GM19328 (cell line): Measurements from ENCODE around the gene SBF2.
"Not testable (repeated sequence)": the region's sequence is repeated elsewhere in the genome, so short reads cannot be mapped to it uniquely, and the experiment has no call there.

Experiments
- ATAC-seq: cut with Tn5 transposase; IDR thresholded peaks from one replicate; pipeline ENCODE4 v1.9.1; 2021; ENCODE audit warnings: mild to moderate bottlenecking, moderate library complexity; ENCODE audit not compliant: unreplicated experiment

SBF2 gene

GRCh38 chr11:10272132-10272531 is 21.9 kb downstream of the SBF2 start:
- ATAC-seq = no peak

GRCh38 chr11:10268746-10269488 is 25.1 kb downstream of the SBF2 start:
- no peak for ATAC-seq

GRCh38 chr11:10267821-10268220 is 26.2 kb downstream of the SBF2 start:
- no peak for ATAC-seq

- ATAC-seq = no peak
Observed at GRCh38 chr11:10265936-10266335, 28.1 kb downstream of the SBF2 start.

GRCh38 chr11:10264716-10265115 is 29.3 kb downstream of the SBF2 start:
- ATAC-seq = not testable (repeated sequence)

GRCh38 chr11:10263929-10264328 is 30.1 kb downstream of the SBF2 start:
- no peak for ATAC-seq

- ATAC-seq = no peak
Observed at GRCh38 chr11:10261821-10262220, 32.2 kb downstream of the SBF2 start.

- no peak for ATAC-seq
Observed at GRCh38 chr11:10257478-10257877, 36.5 kb downstream of the SBF2 start.

GRCh38 chr11:10255388-10256125 is 38.5 kb downstream of the SBF2 start:
- ATAC-seq = no peak

GRCh38 chr11:10249448-10250131 is 44.4 kb downstream of the SBF2 start:
- not testable (repeated sequence) for ATAC-seq

- ATAC-seq = no peak
Observed at GRCh38 chr11:10247011-10247410, 47.0 kb downstream of the SBF2 start.

- no peak for ATAC-seq
Observed at GRCh38 chr11:10243896-10244575, 50.0 kb downstream of the SBF2 start.

- ATAC-seq = no peak
Observed at GRCh38 chr11:10236840-10237239, 57.2 kb downstream of the SBF2 start.

GRCh38 chr11:10233581-10233980 is 60.4 kb downstream of the SBF2 start:
- ATAC-seq = no peak

- ATAC-seq = no peak
Observed at GRCh38 chr11:10232756-10233155, 61.3 kb downstream of the SBF2 start.

GRCh38 chr11:10231803-10232202 is 62.2 kb downstream of the SBF2 start:
- not testable (repeated sequence) for ATAC-seq

GRCh38 chr11:10225553-10225952 is 68.5 kb downstream of the SBF2 start:
- ATAC-seq = no peak

GRCh38 chr11:10222399-10222798 is 71.6 kb downstream of the SBF2 start:
- ATAC-seq = no peak

GRCh38 chr11:10221342-10221741 is 72.7 kb downstream of the SBF2 start:
- ATAC-seq = no peak

- ATAC-seq = no peak
Observed at GRCh38 chr11:10211470-10211869, 82.5 kb downstream of the SBF2 start.

- no peak for ATAC-seq
Observed at GRCh38 chr11:10209326-10209725, 84.7 kb downstream of the SBF2 start.
